Caco-2 (cell line): Measurements from ENCODE around the gene PCID2. TPM values are rescaled to one million over a fixed set of nuclear protein-coding genes. Genes with fewer than 3 reads are reported as not detected.

Source experiments
- BruUV-seq: library from RNA; stranded (reverse); fragments of 400-500 nt; replicated peaks from 2 replicates; lab custom pipeline; 2021; lab: Mats Ljungman, UMichigan
- CTCF ChIA-PET: fragments of 300-600 bp; sonication (Branson Sonifier 250); formaldehyde crosslinking; loops from one replicate; lab custom pipeline; 2022; ENCODE audit warnings: antibody characterized with exemption; lab: Charles Lee
- POLR2A ChIA-PET: fragments of 300-600 bp; sonication (Branson Sonifier 250); formaldehyde crosslinking; loops from one replicate; lab custom pipeline; 2022; ENCODE audit warnings: antibody characterized with exemption; lab: Charles Lee
- DNase-seq, 2 experiments: peaks; one replicate each; pipeline versions ENCODE4 v3.0.0 to v3.0.0-alpha.2; 2020 to 2022
- H3K27me3 ChIP-seq: replicated peaks from 2 replicates; pipeline ENCODE4 v1.6.0; 2011; ENCODE audit warnings: low read length; ENCODE audit not compliant: control insufficient read depth, insufficient read depth
- H3K36me3 ChIP-seq: 2 replicates; pipeline ENCODE4 v1.5.1; 2011; ENCODE audit warnings: low read length; ENCODE audit not compliant: control insufficient read depth, insufficient read depth
- H3K4me1 ChIP-seq: fragments of 250-450 bp; sonication (Bioruptor Pico); 2 replicates; pipeline ENCODE4 v1.5.1; 2020; ENCODE audit warnings: mild to moderate bottlenecking
- H3K4me3 ChIP-seq: 2 replicates; pipeline ENCODE4 v1.5.1; 2011; ENCODE audit warnings: low read depth, mild to moderate bottlenecking, control low read depth, low read length
- H3K9me3 ChIP-seq: fragments of 250-450 bp; sonication (Bioruptor Pico); 2 replicates; pipeline ENCODE4 v1.5.1; 2020; ENCODE audit warnings: mild to moderate bottlenecking, moderate library complexity
- H3K27ac Mint-ChIP-seq: one replicate; pipeline ENCODE4 v1.8.0; 2022; ENCODE audit warnings: mixed read lengths; ENCODE audit not compliant: unreplicated experiment
- H3K27me3 Mint-ChIP-seq: one replicate; pipeline ENCODE4 v1.8.0; 2022; ENCODE audit warnings: mixed read lengths; ENCODE audit not compliant: insufficient read depth, unreplicated experiment
- H3K36me3 Mint-ChIP-seq: one replicate; pipeline ENCODE4 v1.8.0; 2022; ENCODE audit warnings: mild to moderate bottlenecking, mixed read lengths; ENCODE audit not compliant: insufficient read depth, unreplicated experiment
- H3K4me1 Mint-ChIP-seq: one replicate; pipeline ENCODE4 v1.8.0; 2022; ENCODE audit warnings: low read depth, mixed read lengths; ENCODE audit not compliant: unreplicated experiment
- H3K4me3 Mint-ChIP-seq: one replicate; pipeline ENCODE4 v1.8.0; 2022; ENCODE audit warnings: mild to moderate bottlenecking, moderate library complexity, mixed read lengths; ENCODE audit not compliant: unreplicated experiment
- H3K9me3 Mint-ChIP-seq: one replicate; pipeline ENCODE4 v1.8.0; 2022; ENCODE audit warnings: mixed read lengths; ENCODE audit not compliant: unreplicated experiment
- CTCF ChIP-seq, 2 experiments: fragments of 200-600 bp in 1 of 2; IDR thresholded peaks; 1 replicate in 1 of 2; 2 replicates in 1 of 2; pipeline versions ENCODE4 v1.5.1 to v1.8.0; 2011 to 2022; ENCODE audit warnings: antibody characterized with exemption in 1 of 2, control low read depth in 1 of 2, inconsistent platforms in 1 of 2, low read depth in 1 of 2, low read length in 1 of 2, mild to moderate bottlenecking in 1 of 2, moderate library complexity in 1 of 2; ENCODE audit not compliant: insufficient read depth in 1 of 2, severe bottlenecking in 1 of 2, unreplicated experiment in 1 of 2
- intact Hi-C: fragments of 100-400 bp; cut with micrococcal nuclease; formaldehyde crosslinking; loops from one replicate; pipeline ENCODE4 v1.10.0; 2022; ENCODE audit not compliant: unreplicated experiment
- total RNA-seq: library from RNA; stranded (reverse); gene quantifications from 2 replicates; pipeline ENCODE4 v1.2.3, GENCODE V29; 2022

The PCID2 gene
- total RNA-seq, 1 experiment from 2014 or later, result 81.5 TPM

- H3K36me3 Mint-ChIP-seq, result peaks cover 88% of the 10 kb centered on the region
- H3K27me3 ChIP-seq, result no peaks in the 10 kb centered on the region
- no peak overlapping the region for H3K4me3 ChIP-seq
- no peak overlapping the region for H3K27ac Mint-ChIP-seq
- POLR2A ChIA-PET, result no interaction called here
- H3K4me3 Mint-ChIP-seq, result no peak overlapping the region
- DNase-seq, result no peak
- TF ChIP-seq CTCF (IDR thresholded peaks at IDR 0.05; ENCODE audit: insufficient read depth in 1 of 2, low read depth in 1 of 2, low read length in 1 of 2, severe bottlenecking in 1 of 2, unreplicated experiment in 1 of 2), result no peak
- H3K9me3 ChIP-seq, result no peaks in the 10 kb centered on the region
- no peaks in the 10 kb centered on the region for H3K27me3 Mint-ChIP-seq
- H3K4me1 Mint-ChIP-seq, result no peaks in the 10 kb centered on the region
- CTCF ChIA-PET, result interaction anchor here (0.6 kb wide), 1 partner anchor 314 kb away, joined by 3 read pairs; no protein-coding TSS in a partner anchor
- no peaks in the 10 kb centered on the region for H3K9me3 Mint-ChIP-seq
- H3K4me1 ChIP-seq, result no peaks in the 10 kb centered on the region
- peaks cover 9% of the 10 kb centered on the region for H3K36me3 ChIP-seq
- intact Hi-C loops, result no loop called here
- BruUV-seq, result no TSS peak
Measured at GRCh38 chr13:113229791-113230190, 21.3 kb upstream of the PCID2 start.

- Mint-ChIP-seq H3K36me3 (peaks cover 94% of the 10 kb centered on the region), H3K4me3 (no peak overlapping the region), H3K27ac (no peak overlapping the region), H3K4me1 (no peaks in the 10 kb centered on the region), H3K27me3 (no peaks in the 10 kb centered on the region), H3K9me3 (no peaks in the 10 kb centered on the region)
- no peaks in the 10 kb centered on the region for H3K4me1 ChIP-seq
- POLR2A ChIA-PET, result no interaction called here
- BruUV-seq, result no TSS peak
- no peaks in the 10 kb centered on the region for H3K27me3 ChIP-seq
- H3K9me3 ChIP-seq, result no peaks in the 10 kb centered on the region
- H3K36me3 ChIP-seq, result peaks cover 6% of the 10 kb centered on the region
- CTCF ChIA-PET, result no interaction called here
- intact Hi-C loops, result no loop called here
- no peak overlapping the region for H3K4me3 ChIP-seq
- no peak for TF ChIP-seq CTCF (IDR thresholded peaks at IDR 0.05; ENCODE audit: insufficient read depth in 1 of 2, low read depth in 1 of 2, low read length in 1 of 2, severe bottlenecking in 1 of 2, unreplicated experiment in 1 of 2)
- no peak for DNase-seq
Measured at GRCh38 chr13:113229161-113229560, 20.7 kb upstream of the PCID2 start.

GRCh38 chr13:113226873-113227450, 18.5 kb upstream of the PCID2 start:
- no peak overlapping the region for H3K27ac Mint-ChIP-seq
- intact Hi-C loops, result no loop called here
- no peaks in the 10 kb centered on the region for H3K4me1 ChIP-seq
- H3K36me3 ChIP-seq, result peaks cover 6% of the 10 kb centered on the region
- no peaks in the 10 kb centered on the region for H3K27me3 Mint-ChIP-seq
- CTCF ChIA-PET, result no interaction called here
- no peak overlapping the region for H3K4me3 Mint-ChIP-seq
- H3K4me3 ChIP-seq, result no peak overlapping the region
- POLR2A ChIA-PET, result no interaction called here
- no TSS peak for BruUV-seq
- no peaks in the 10 kb centered on the region for H3K9me3 ChIP-seq
- H3K36me3 Mint-ChIP-seq, result peaks cover 88% of the 10 kb centered on the region
- H3K27me3 ChIP-seq, result no peaks in the 10 kb centered on the region
- no peaks in the 10 kb centered on the region for H3K9me3 Mint-ChIP-seq
- no peaks in the 10 kb centered on the region for H3K4me1 Mint-ChIP-seq
- no peak for TF ChIP-seq CTCF (IDR thresholded peaks at IDR 0.05; ENCODE audit: insufficient read depth in 1 of 2, low read depth in 1 of 2, low read length in 1 of 2, severe bottlenecking in 1 of 2, unreplicated experiment in 1 of 2)
- DNase-seq, result no peak
